GM23338 (cell line): ENCODE results near the gene FKBP5.
"Not testable (repeated sequence)": the region's sequence is repeated elsewhere in the genome, so short reads cannot be mapped to it uniquely, and the experiment has no call there.

ENCODE experiments used
- CREB1 ChIP-seq: fragments of 250-450 bp; sonication (Bioruptor Pico); IDR thresholded peaks from 2 replicates; pipeline ENCODE4 v1.5.0; 2020; ENCODE audit warnings: low read depth, mild to moderate bottlenecking, moderate library complexity
- EZH2 ChIP-seq: fragments of 200-600 bp; sonication (generic); IDR thresholded peaks from one replicate; pipeline ENCODE4 v1.8.0; 2017; ENCODE audit warnings: antibody characterized with exemption, mild to moderate bottlenecking, low read depth; ENCODE audit not compliant: unreplicated experiment
- EZH2phosphoT487 ChIP-seq: fragments of 200-600 bp; sonication (generic); IDR thresholded peaks from one replicate; pipeline ENCODE4 v1.8.1; 2018; ENCODE audit warnings: antibody characterized with exemption; ENCODE audit not compliant: unreplicated experiment
- JUNB ChIP-seq: IDR thresholded peaks from one replicate; pipeline ENCODE4 v1.6.1; 2016; ENCODE audit warnings: antibody characterized with exemption; ENCODE audit not compliant: unreplicated experiment
- NANOG ChIP-seq: IDR thresholded peaks from 2 replicates; pipeline ENCODE4 v1.6.1; 2016; ENCODE audit warnings: antibody characterized with exemption, borderline replicate concordance
- POLR2AphosphoS5 ChIP-seq: IDR thresholded peaks from 2 replicates; pipeline ENCODE4 v1.6.1; 2016; ENCODE audit warnings: antibody characterized with exemption, low read depth
- STAT1 ChIP-seq: IDR thresholded peaks from one replicate; pipeline ENCODE4 v1.6.1; 2016; ENCODE audit warnings: antibody characterized with exemption; ENCODE audit not compliant: unreplicated experiment
- ZNF114 ChIP-seq: fragments of 250-450 bp; sonication (Bioruptor Pico); IDR thresholded peaks from 2 replicates; pipeline ENCODE4 v1.5.0; 2020; ENCODE audit warnings: mild to moderate bottlenecking, moderate library complexity
- ZNF331 ChIP-seq: fragments of 250-450 bp; sonication (Bioruptor Pico); IDR thresholded peaks from 2 replicates; pipeline ENCODE4 v1.5.0; 2020; ENCODE audit warnings: low read depth, mild to moderate bottlenecking, moderate library complexity
- TF ChIP-seq, protein P1 (sequence below), 2 experiments: fragments of 200-600 bp in 1 of 2; sonication (generic) in 1 of 2; conservative IDR thresholded peaks; 2 replicates each; pipeline versions ENCODE4 v1.5.1 to v1.6.1; 2016 to 2017; ENCODE audit warnings: antibody characterized with exemption in 2 of 2, low read depth in 2 of 2, mild to moderate bottlenecking in 2 of 2, moderate library complexity in 1 of 2
- TF ChIP-seq, protein P2 (sequence below): IDR thresholded peaks from 2 replicates; pipeline ENCODE4 v1.6.1; 2016; ENCODE audit warnings: antibody characterized with exemption
- TF ChIP-seq, protein P3 (sequence below): IDR thresholded peaks from one replicate; pipeline ENCODE4 v1.6.1; 2018; ENCODE audit warnings: antibody characterized with exemption; ENCODE audit not compliant: unreplicated experiment
- TF ChIP-seq, protein P4 (sequence below): fragments of 250-450 bp; sonication (Bioruptor Pico); IDR thresholded peaks from 2 replicates; pipeline ENCODE4 v1.5.0; 2020; ENCODE audit warnings: mild to moderate bottlenecking, moderate library complexity

DNA sequence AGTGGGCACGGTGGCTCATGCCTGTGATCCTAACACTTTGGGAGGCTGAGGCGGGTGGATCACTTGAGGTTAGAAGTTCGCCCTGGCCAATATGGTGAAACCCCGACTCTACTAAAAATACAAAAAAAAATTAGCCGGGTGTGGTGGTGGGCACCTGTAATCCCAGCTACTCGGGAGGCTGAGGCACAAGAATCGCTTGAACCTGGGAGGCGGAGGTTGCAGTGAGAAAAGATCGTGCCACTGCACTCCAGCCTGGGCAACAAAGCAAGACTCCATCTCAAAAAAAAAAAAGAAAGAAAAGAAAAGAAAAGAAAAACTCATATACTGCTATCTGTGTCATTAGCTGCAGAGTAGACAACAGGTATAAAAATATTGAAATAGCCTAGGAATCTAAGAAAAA lies 18.3 kb downstream of the FKBP5 start:
- TF ChIP-seq, protein P1, sequence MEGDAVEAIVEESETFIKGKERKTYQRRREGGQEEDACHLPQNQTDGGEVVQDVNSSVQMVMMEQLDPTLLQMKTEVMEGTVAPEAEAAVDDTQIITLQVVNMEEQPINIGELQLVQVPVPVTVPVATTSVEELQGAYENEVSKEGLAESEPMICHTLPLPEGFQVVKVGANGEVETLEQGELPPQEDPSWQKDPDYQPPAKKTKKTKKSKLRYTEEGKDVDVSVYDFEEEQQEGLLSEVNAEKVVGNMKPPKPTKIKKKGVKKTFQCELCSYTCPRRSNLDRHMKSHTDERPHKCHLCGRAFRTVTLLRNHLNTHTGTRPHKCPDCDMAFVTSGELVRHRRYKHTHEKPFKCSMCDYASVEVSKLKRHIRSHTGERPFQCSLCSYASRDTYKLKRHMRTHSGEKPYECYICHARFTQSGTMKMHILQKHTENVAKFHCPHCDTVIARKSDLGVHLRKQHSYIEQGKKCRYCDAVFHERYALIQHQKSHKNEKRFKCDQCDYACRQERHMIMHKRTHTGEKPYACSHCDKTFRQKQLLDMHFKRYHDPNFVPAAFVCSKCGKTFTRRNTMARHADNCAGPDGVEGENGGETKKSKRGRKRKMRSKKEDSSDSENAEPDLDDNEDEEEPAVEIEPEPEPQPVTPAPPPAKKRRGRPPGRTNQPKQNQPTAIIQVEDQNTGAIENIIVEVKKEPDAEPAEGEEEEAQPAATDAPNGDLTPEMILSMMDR (conservative IDR thresholded peaks at IDR 0.05; ENCODE audit: low read depth in 2 of 2) = not testable (repeated sequence)
- TF ChIP-seq EZH2; EZH2phosphoT487; POLR2AphosphoS5; NANOG; JUNB; CREB1 (CRISPR knock-in tag); ZNF114 (CRISPR knock-in tag); STAT1; ZNF331: not testable (repeated sequence)
- TF ChIP-seq, protein P2, sequence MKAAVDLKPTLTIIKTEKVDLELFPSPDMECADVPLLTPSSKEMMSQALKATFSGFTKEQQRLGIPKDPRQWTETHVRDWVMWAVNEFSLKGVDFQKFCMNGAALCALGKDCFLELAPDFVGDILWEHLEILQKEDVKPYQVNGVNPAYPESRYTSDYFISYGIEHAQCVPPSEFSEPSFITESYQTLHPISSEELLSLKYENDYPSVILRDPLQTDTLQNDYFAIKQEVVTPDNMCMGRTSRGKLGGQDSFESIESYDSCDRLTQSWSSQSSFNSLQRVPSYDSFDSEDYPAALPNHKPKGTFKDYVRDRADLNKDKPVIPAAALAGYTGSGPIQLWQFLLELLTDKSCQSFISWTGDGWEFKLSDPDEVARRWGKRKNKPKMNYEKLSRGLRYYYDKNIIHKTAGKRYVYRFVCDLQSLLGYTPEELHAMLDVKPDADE = not testable (repeated sequence)
- TF ChIP-seq, protein P3, sequence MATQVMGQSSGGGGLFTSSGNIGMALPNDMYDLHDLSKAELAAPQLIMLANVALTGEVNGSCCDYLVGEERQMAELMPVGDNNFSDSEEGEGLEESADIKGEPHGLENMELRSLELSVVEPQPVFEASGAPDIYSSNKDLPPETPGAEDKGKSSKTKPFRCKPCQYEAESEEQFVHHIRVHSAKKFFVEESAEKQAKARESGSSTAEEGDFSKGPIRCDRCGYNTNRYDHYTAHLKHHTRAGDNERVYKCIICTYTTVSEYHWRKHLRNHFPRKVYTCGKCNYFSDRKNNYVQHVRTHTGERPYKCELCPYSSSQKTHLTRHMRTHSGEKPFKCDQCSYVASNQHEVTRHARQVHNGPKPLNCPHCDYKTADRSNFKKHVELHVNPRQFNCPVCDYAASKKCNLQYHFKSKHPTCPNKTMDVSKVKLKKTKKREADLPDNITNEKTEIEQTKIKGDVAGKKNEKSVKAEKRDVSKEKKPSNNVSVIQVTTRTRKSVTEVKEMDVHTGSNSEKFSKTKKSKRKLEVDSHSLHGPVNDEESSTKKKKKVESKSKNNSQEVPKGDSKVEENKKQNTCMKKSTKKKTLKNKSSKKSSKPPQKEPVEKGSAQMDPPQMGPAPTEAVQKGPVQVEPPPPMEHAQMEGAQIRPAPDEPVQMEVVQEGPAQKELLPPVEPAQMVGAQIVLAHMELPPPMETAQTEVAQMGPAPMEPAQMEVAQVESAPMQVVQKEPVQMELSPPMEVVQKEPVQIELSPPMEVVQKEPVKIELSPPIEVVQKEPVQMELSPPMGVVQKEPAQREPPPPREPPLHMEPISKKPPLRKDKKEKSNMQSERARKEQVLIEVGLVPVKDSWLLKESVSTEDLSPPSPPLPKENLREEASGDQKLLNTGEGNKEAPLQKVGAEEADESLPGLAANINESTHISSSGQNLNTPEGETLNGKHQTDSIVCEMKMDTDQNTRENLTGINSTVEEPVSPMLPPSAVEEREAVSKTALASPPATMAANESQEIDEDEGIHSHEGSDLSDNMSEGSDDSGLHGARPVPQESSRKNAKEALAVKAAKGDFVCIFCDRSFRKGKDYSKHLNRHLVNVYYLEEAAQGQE = not testable (repeated sequence)
- TF ChIP-seq, protein P4, sequence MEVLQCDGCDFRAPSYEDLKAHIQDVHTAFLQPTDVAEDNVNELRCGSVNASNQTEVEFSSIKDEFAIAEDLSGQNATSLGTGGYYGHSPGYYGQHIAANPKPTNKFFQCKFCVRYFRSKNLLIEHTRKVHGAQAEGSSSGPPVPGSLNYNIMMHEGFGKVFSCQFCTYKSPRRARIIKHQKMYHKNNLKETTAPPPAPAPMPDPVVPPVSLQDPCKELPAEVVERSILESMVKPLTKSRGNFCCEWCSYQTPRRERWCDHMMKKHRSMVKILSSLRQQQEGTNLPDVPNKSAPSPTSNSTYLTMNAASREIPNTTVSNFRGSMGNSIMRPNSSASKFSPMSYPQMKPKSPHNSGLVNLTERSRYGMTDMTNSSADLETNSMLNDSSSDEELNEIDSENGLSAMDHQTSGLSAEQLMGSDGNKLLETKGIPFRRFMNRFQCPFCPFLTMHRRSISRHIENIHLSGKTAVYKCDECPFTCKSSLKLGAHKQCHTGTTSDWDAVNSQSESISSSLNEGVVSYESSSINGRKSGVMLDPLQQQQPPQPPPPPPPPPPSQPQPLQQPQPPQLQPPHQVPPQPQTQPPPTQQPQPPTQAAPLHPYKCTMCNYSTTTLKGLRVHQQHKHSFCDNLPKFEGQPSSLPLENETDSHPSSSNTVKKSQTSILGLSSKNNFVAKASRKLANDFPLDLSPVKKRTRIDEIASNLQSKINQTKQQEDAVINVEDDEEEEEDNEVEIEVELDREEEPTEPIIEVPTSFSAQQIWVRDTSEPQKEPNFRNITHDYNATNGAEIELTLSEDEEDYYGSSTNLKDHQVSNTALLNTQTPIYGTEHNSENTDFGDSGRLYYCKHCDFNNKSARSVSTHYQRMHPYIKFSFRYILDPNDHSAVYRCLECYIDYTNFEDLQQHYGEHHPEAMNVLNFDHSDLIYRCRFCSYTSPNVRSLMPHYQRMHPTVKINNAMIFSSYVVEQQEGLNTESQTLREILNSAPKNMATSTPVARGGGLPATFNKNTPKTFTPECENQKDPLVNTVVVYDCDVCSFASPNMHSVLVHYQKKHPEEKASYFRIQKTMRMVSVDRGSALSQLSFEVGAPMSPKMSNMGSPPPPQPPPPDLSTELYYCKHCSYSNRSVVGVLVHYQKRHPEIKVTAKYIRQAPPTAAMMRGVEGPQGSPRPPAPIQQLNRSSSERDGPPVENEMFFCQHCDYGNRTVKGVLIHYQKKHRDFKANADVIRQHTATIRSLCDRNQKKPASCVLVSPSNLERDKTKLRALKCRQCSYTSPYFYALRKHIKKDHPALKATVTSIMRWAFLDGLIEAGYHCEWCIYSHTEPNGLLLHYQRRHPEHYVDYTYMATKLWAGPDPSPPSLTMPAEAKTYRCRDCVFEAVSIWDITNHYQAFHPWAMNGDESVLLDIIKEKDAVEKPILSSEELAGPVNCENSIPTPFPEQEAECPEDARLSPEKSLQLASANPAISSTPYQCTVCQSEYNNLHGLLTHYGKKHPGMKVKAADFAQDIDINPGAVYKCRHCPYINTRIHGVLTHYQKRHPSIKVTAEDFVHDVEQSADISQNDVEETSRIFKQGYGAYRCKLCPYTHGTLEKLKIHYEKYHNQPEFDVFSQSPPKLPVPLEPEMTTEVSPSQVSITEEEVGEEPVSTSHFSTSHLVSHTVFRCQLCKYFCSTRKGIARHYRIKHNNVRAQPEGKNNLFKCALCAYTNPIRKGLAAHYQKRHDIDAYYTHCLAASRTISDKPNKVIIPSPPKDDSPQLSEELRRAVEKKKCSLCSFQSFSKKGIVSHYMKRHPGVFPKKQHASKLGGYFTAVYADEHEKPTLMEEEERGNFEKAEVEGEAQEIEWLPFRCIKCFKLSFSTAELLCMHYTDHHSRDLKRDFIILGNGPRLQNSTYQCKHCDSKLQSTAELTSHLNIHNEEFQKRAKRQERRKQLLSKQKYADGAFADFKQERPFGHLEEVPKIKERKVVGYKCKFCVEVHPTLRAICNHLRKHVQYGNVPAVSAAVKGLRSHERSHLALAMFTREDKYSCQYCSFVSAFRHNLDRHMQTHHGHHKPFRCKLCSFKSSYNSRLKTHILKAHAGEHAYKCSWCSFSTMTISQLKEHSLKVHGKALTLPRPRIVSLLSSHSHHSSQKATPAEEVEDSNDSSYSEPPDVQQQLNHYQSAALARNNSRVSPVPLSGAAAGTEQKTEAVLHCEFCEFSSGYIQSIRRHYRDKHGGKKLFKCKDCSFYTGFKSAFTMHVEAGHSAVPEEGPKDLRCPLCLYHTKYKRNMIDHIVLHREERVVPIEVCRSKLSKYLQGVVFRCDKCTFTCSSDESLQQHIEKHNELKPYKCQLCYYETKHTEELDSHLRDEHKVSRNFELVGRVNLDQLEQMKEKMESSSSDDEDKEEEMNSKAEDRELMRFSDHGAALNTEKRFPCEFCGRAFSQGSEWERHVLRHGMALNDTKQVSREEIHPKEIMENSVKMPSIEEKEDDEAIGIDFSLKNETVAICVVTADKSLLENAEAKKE = not testable (repeated sequence)
